HL-60 (cell line): Measurements from ENCODE around the gene XPR1.

Experiments used
- CTCF ChIP-seq: IDR thresholded peaks from one replicate; pipeline ENCODE4 v1.5.1; 2011; ENCODE audit warnings: low read length, control low read depth, inconsistent platforms; ENCODE audit not compliant: insufficient read depth
- REST ChIP-seq: IDR thresholded peaks from 2 replicates; pipeline ENCODE4 v1.6.1; 2012; ENCODE audit warnings: low read depth; ENCODE audit not compliant: insufficient replicate concordance

GRCh38 chr1:180842491-180843275 lies 210.9 kb downstream of the XPR1 start:
- TF ChIP-seq CTCF, result no peak
- TF ChIP-seq REST, result no peak
